Measurements from ENCODE around the gene CRYM. TPM values are rescaled to one million over a fixed set of nuclear protein-coding genes. Genes with fewer than 3 reads are reported as not detected.
"Not testable (repeated sequence)": the region's sequence is repeated elsewhere in the genome, so short reads cannot be mapped to it uniquely, and the experiment has no call there.

The CRYM gene
- polyA plus RNA-seq: not detected

GRCh38 chr16:21277927-21278706 is at the start of gene CRYM:
Gene CRYM, minus strand, starts transcription at chr16:21278290. Its CDS starts 39 bp downstream, at chr16:21278251.
- no peak for DNase-seq
- Mint-ChIP-seq H3K27ac (no peak within 1 kb of the TSS), H3K4me1 (no peaks in the 10 kb centered on the region), H3K9me3 (no peaks in the 10 kb centered on the region), H3K36me3 (no peaks in the 10 kb centered on the region), H3K27me3 (ENCODE audit: low read depth in 3 of 3) (peaks cover 13 to 17% (median 17%) of the 10 kb centered on the region in 3 donors), H3K4me3 (peak within 1 kb of the TSS in 1 of 5 donors; percentile 36)

- Mint-ChIP-seq H3K36me3 (peaks cover 0 to 5% (median 0%) of the 10 kb centered on the region in 3 donors), H3K9me3 (peaks cover 0 to 12% (median 8%) of the 10 kb centered on the region in 6 donors), H3K27ac (no peak overlapping the region), H3K4me3 (no peak overlapping the region), H3K27me3 (ENCODE audit: low read depth in 3 of 3) (peaks cover 1 to 13% (median 5%) of the 10 kb centered on the region in 3 donors), H3K4me1 (no peaks in the 10 kb centered on the region)
- DNase-seq: no peak
These were observed 49.0 kb upstream of the CRYM start for GRCh38 chr16:21327046-21327445.

- H3K27me3 Mint-ChIP-seq (ENCODE audit: low read depth in 3 of 3): peaks cover 1 to 13% (median 5%) of the 10 kb centered on the region in 3 donors
These were observed 48.4 kb upstream of the CRYM start for GRCh38 chr16:21326459-21326858.

GRCh38 chr16:21324267-21324666 is 46.2 kb upstream of the CRYM start:
- Mint-ChIP-seq H3K27ac (no peak overlapping the region), H3K36me3 (peaks cover 0 to 5% (median 0%) of the 10 kb centered on the region in 3 donors), H3K27me3 (ENCODE audit: low read depth in 3 of 3) (peaks cover 1 to 10% (median 5%) of the 10 kb centered on the region in 3 donors), H3K4me3 (no peak overlapping the region), H3K4me1 (no peaks in the 10 kb centered on the region), H3K9me3 (peaks cover 0 to 9% (median 7%) of the 10 kb centered on the region in 6 donors)
- DNase-seq: no peak

More at GRCh38 chr16:21326459-21326858, 48.4 kb upstream of the CRYM start:
- Mint-ChIP-seq H3K36me3 (peaks cover 0 to 5% (median 0%) of the 10 kb centered on the region in 3 donors), H3K4me3 (no peak overlapping the region), H3K9me3 (peaks cover 0 to 12% (median 8%) of the 10 kb centered on the region in 6 donors), H3K27ac (no peak overlapping the region), H3K4me1 (no peaks in the 10 kb centered on the region)
- no peak for DNase-seq

GRCh38 chr16:21322251-21322650 is 44.2 kb upstream of the CRYM start:
- H3K9me3 Mint-ChIP-seq; H3K27me3 Mint-ChIP-seq (ENCODE audit: low read depth in 3 of 3); H3K27ac Mint-ChIP-seq; H3K36me3 Mint-ChIP-seq; H3K4me3 Mint-ChIP-seq; DNase-seq; H3K4me1 Mint-ChIP-seq: not testable (repeated sequence)

- no peak overlapping the region for H3K27ac Mint-ChIP-seq
- DNase-seq: no peak
- H3K36me3 Mint-ChIP-seq: no peaks in the 10 kb centered on the region
- H3K9me3 Mint-ChIP-seq: no peaks in the 10 kb centered on the region
- peaks cover 0 to 5% (median 5%) of the 10 kb centered on the region in 3 donors for H3K27me3 Mint-ChIP-seq (ENCODE audit: low read depth in 3 of 3)
- no peaks in the 10 kb centered on the region for H3K4me1 Mint-ChIP-seq
- no peak overlapping the region for H3K4me3 Mint-ChIP-seq
These were observed 43.6 kb upstream of the CRYM start for GRCh38 chr16:21321736-21322135.

- H3K4me1 Mint-ChIP-seq: no peaks in the 10 kb centered on the region
- H3K4me3 Mint-ChIP-seq: no peak overlapping the region
- H3K27me3 Mint-ChIP-seq (ENCODE audit: low read depth in 3 of 3): peaks cover 0 to 5% (median 1%) of the 10 kb centered on the region in 3 donors
- no peaks in the 10 kb centered on the region for H3K36me3 Mint-ChIP-seq
- DNase-seq: no peak
- no peak overlapping the region for H3K27ac Mint-ChIP-seq
- no peaks in the 10 kb centered on the region for H3K9me3 Mint-ChIP-seq
These were observed 36.2 kb upstream of the CRYM start for GRCh38 chr16:21314339-21314738.

GRCh38 chr16:21312863-21313372 is 34.8 kb upstream of the CRYM start:
- not testable (repeated sequence) for H3K4me3 Mint-ChIP-seq, H3K36me3 Mint-ChIP-seq, H3K4me1 Mint-ChIP-seq

GRCh38 chr16:21312046-21312445 is 34.0 kb upstream of the CRYM start:
- H3K27me3 Mint-ChIP-seq (ENCODE audit: low read depth in 3 of 3); H3K4me1 Mint-ChIP-seq; H3K4me3 Mint-ChIP-seq; DNase-seq; H3K36me3 Mint-ChIP-seq; H3K27ac Mint-ChIP-seq; H3K9me3 Mint-ChIP-seq: not testable (repeated sequence)

More at GRCh38 chr16:21312863-21313372, 34.8 kb upstream of the CRYM start:
- H3K27me3 Mint-ChIP-seq (ENCODE audit: low read depth in 3 of 3); H3K27ac Mint-ChIP-seq; H3K9me3 Mint-ChIP-seq; DNase-seq: not testable (repeated sequence)

- not testable (repeated sequence) for H3K9me3 Mint-ChIP-seq, H3K4me3 Mint-ChIP-seq, H3K27ac Mint-ChIP-seq, H3K4me1 Mint-ChIP-seq, H3K36me3 Mint-ChIP-seq, DNase-seq
- peaks cover 4 to 28% (median 6%) of the 10 kb centered on the region in 3 donors for H3K27me3 Mint-ChIP-seq (ENCODE audit: low read depth in 3 of 3)
These were observed 28.6 kb upstream of the CRYM start for GRCh38 chr16:21306712-21307111.

GRCh38 chr16:21302898-21303528 is 24.9 kb upstream of the CRYM start:
- peaks cover 3 to 29% (median 5%) of the 10 kb centered on the region in 3 donors for H3K27me3 Mint-ChIP-seq (ENCODE audit: low read depth in 3 of 3)
- H3K4me1 Mint-ChIP-seq: peaks cover 19 to 20% of the 10 kb centered on the region in 2 donors
- H3K27ac Mint-ChIP-seq: no peak overlapping the region
- H3K9me3 Mint-ChIP-seq: peaks cover 0 to 2% (median 0%) of the 10 kb centered on the region in 6 donors
- H3K36me3 Mint-ChIP-seq: no peaks in the 10 kb centered on the region
- no peak for DNase-seq
- no peak overlapping the region for H3K4me3 Mint-ChIP-seq

GRCh38 chr16:21302454-21302853 is 24.4 kb upstream of the CRYM start:
- Mint-ChIP-seq H3K27ac (no peak overlapping the region), H3K9me3 (peaks cover 0 to 2% (median 0%) of the 10 kb centered on the region in 6 donors), H3K4me1 (peaks cover 19 to 20% of the 10 kb centered on the region in 2 donors), H3K27me3 (ENCODE audit: low read depth in 3 of 3) (peaks cover 3 to 29% (median 5%) of the 10 kb centered on the region in 3 donors), H3K36me3 (no peaks in the 10 kb centered on the region), H3K4me3 (peak overlapping the region in 2 of 5 donors; percentile 43 to 70)
- DNase-seq: no peak

- no peak overlapping the region for H3K27ac Mint-ChIP-seq
- peaks cover 0 to 2% (median 0%) of the 10 kb centered on the region in 6 donors for H3K9me3 Mint-ChIP-seq
- H3K4me1 Mint-ChIP-seq: peaks cover 19 to 20% of the 10 kb centered on the region in 2 donors
- H3K27me3 Mint-ChIP-seq (ENCODE audit: low read depth in 3 of 3): peaks cover 3 to 27% (median 5%) of the 10 kb centered on the region in 3 donors
- no peak for DNase-seq
- H3K4me3 Mint-ChIP-seq: peak overlapping the region; percentile 4 to 70 (median 25)
- no peaks in the 10 kb centered on the region for H3K36me3 Mint-ChIP-seq
These were observed 23.8 kb upstream of the CRYM start for GRCh38 chr16:21301895-21302291.
